Measurements from ENCODE around the gene PGF.

Gene PGF

DNA sequence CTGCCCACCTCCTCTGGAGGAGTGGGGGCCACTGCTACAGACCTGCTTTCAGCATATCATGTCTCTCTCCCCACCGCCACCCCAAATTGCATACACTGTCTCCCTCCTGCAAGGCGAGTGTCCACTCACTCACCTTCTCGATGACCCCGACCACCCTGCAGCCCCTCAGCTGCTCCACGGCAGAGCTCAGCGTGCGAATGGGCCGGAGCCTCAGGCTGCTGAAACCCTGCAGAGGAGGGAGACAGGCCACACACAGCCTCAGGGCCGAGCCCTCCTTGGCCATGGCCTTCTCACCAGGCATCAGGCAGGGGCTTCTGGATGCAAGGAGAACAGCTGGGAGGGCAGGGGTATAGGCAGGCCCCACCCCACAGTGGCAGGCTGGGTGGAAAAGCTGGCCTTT lies 37.0 kb downstream of the PGF start:
- DNase-seq (ENCODE audit: low spot score), result no peak

DNA sequence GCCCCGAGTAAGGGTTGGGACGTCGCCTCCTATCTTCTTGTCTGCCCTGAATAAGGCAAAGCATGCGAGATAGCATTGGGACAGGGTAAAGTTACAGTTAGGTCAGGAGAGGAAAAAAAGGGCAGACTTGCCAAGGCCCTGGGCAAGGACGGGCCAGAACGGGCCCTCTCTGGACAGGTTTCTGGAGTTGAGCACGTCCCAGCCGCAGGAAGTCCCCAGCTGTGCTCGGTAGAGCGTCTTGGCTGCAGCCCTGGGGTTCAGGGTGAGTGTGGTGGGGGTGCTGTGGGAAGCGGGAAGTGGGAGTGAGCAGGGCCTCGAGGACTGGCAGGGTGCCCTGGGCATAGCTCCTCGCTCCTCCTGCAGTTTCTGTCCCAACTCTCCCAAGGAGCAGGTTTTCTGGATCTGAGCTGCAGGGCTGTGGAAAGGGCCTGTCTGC lies 37.7 kb downstream of the PGF start:
- no peak for DNase-seq (ENCODE audit: low spot score)

DNA sequence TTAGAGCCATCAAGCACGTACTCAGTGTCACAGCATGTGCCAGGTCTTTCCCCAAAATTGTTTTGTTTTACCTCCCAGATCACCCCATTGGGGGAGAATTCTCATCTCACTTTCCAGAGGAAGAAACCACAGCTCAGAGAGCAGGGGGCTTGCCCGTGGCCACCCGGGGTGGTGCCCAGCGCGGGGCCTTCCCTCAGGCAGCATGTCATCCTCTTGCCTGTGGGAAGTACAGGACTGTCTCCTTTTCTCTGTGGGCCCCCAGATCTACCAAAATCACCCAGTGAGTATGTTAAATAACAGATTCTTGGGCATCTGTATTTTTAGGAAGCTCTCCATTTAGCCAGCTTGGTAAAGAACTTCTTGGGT lies 38.2 kb downstream of the PGF start:
- DNase-seq (ENCODE audit: low spot score), result no peak

DNA sequence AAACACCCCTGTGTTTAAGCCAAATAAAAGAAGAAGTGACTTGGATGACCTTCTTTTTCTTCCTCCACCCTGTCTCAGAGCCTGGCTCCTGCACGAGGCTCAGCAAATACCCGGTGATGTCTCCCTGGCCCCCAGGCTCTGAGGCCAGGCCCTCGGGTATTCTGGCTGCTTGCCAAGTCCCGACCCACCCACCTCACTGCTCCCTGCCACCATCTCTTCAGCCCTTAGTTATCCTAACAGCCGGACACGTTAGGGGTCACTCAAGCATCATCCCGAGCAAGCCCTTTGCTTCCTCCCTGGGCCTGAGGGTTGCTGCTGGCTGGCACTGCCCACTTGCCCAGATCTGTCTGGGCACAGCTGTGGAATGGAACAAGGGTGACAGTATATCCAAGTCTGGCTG lies 39.6 kb downstream of the PGF start:
- DNase-seq (ENCODE audit: low spot score), result no peak

DNA sequence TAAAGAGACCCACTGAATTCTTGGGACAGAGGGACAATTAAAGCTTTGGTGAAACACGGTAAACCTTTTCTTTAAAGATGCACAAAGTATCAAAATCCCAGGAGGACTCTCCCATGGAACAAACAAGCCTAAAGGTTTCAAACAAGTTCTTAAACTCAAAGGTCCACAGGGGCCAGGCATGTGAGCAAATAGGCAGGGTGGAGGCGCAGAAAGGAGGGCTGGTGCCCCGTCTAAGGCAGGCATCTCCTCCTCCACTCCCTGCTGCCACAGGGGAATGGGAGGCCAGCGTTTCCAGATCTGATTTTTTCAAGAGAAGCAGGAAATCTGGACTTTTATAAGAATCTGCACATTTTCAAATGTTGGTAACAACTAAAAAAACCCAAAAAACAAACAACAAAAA lies 40.0 kb downstream of the PGF start:
- no peak for DNase-seq (ENCODE audit: low spot score)

DNA sequence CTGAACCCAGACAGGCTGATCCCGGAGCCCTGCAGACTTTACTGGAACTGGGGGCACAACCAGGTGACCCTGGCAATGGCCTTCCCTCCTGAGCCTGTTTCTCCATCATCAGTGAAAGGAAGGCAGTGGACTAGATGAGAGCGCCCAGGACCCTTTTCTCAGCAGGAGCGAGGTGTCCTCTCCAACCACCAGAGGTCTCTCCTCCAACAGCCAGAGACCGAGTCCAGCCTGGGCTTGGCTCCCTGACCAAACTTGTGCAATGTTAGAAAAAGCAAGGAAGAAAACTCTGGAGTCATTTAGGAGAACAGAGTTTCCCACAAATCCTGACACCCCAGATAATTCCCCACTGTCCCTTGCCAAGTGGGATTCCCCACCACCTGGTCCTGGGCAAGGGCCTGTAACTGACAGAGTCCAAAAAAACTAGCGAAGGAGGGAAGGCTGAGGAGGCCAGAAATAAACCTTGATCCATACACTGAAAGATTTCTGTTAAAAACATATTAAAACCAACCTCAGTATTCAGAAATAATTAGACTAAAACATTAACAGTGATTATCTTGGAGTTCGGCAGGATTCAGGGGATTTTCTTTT lies 41.3 kb downstream of the PGF start:
- DNase-seq (ENCODE audit: low spot score), result peak; percentile 73

DNA sequence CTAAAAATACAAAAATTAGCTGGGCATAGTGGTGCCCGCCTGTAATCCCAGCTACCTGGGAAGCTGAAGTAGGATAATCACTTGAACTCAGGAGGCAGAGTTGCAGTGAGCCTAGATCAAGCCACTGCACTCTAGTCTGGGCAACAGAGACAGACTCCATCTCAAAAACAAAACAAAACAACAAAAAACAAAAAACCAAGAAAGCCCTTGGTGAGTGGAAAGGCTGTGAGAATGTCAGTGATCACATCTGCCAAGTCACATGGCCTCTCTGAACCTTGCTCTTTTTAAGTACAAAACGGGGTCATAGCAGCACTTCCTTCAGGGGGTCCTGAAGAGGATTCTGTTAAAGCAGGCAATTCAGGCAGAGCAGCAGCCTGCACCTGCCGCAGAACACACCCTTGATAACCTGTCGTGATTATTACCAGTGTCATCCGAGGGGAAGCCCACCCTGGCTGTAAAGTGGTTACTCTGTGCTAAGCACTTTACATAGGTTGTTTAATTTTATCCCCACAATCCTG lies 41.9 kb downstream of the PGF start:
- no peak for DNase-seq (ENCODE audit: low spot score)

DNA sequence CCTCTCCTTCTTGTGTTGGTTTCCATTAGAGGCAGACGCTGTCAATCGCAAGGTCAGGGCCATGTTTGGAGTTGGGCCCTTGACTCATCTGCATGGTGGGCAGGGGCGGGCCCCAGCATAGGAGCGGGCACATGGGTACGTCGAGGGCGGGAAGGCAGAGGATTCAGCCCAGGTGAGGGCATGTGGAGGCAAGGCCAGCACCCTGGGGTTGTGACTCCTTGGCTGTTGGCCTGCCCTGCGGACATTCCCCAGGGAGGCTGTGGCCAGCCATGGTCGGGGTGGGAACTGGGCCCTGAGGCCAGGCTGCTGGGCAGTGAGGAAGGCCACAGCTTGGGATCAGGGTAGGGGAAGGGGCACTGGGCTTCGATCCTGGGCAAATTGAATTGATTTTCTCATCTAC lies 42.6 kb downstream of the PGF start:
- DNase-seq (ENCODE audit: low spot score), result no peak

DNA sequence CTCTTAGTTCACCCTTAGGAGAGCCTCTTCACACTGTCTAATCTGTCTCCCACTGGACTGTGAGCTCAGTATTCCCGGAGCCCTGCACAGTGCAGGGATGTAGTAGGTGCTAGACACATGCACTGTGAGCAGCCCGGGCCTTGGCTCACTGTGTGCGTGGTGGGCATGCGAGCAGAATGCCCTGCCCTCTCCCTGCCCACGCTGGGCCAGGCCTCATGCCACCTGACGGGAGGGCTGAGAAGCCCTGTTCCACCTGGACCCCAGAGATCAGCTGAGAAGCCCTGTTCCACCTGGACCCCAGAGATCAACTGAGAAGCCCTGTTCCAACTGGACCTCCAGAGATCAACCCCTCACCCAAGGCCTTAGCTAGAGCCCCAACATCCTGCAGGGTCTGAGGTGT lies 43.3 kb downstream of the PGF start:
- DNase-seq (ENCODE audit: low spot score), result no peak

DNA sequence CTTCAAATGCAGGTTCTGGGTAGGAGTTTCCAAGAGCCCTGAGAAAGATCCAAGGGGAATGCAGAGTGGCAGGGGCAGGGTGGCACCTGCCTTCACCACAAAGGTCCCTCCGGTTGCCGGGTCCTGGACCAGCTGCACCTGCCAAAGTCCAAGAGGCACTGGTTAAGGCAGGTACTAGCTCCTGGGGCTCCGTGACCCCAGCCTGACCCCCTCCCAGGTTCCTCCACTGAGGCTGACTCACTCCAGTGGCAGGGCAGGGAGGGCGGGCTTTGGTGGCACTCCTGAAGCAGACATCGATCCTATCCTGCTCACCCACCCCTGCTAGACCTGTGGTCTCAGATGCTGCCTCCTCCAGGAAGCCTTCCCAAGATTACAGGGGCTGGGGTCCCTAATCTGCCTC lies 43.7 kb downstream of the PGF start:
- no peak for DNase-seq (ENCODE audit: low spot score)

DNA sequence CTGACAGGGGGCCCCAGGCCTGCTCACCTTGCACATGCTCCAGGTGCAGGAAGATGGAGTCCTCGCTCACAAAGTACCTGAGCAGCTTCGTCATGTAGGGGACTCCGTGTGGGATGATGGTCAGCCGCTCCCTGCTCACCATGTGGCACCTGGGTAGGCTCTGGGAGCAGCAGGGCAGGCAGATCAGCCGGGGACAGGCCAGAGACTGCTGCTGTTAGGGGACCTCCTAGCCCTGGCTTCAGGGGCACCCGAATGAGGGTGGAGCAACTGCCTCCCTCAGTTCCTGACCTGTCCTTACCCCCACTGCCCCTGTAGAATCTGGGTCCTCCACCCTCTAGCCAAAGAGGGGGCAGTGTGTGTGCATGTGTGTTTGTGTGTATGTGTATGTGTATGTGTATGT lies 44.2 kb downstream of the PGF start:
- DNase-seq (ENCODE audit: low spot score), result no peak

DNA sequence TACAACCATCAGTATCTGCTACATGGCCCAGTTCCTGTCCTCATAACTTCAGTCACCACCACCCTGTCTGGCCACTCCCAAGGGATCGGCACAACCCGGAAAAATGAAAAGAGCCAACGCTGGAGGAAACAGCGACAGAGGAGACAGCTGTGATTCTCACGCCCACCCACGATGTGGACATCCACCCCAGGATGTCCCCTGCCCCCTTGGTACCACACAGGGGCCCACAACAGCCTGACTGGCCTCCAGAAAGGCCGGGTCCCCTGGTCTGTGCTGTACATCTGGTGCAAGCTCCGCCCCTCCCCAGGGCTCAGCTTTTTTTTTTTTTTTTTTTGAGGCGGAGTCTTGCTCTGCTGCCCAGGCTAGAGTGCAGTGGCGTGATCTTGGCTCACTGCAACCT lies 44.8 kb downstream of the PGF start:
- DNase-seq (ENCODE audit: low spot score), result no peak

DNA sequence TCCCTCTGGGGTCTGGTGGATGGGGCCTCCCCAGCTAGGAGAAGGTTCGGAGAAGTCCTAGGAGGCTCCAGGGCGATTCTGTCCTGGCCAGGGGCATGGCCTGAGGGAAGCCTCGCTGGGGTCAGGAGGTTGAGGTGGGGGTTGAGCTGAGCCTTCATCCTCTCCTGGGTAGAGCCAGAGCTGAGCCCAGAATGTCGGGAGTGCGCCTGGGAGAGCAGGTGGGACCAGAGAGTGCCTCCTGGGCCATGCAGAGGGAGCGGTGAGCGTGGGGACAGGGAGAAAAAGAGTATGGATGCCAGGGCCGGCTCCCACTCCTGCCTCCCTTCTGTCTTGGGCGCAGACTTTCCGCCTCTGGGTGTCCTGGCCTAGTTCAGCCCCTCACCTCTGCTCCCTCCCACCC lies 45.5 kb downstream of the PGF start:
- DNase-seq (ENCODE audit: low spot score), result no peak

DNA sequence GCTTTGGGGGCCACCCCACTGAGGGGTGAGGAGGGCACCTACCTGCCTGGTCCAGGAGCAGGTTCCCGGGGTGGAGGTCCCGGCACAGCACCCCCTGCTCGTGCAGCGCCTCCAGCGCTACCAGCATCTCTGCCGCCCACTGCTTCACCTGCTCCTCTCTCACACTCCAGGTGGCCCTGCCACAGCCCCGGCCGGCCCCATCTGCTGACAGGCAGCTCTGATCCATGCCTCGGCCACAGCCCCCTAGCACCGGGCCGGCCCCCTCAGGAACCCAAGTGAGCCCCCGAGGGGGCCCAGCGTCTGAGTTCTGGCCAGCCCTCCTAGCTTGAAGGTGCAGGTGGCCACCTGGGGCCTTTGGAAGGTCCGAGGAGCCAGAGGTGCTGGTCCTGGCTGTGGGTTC lies 45.9 kb downstream of the PGF start:
- DNase-seq (ENCODE audit: low spot score), result no peak

DNA sequence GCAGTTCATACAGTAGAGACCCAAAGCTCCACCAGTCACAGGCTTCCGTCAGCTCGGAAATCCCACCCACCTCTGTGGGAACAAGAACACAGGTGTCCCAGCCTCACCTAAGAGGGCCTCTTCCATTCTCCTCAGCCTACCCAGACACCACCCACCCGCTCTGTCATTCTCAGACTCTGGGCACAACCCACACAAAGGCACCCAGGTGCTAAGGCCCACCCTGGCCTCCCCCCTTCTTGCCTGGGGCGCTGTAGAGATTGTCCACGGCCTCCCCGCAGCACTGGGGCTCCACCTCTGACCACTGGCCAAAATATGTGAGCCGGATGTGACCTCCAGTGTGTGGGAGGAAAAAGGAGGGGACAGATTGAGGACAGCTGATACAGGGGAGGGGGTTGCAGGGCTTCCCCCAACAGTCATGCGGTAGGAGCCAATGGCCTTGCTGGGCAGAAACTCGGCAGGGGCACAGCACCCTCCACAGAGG lies 46.5 kb downstream of the PGF start:
- no peak for DNase-seq (ENCODE audit: low spot score)

DNA sequence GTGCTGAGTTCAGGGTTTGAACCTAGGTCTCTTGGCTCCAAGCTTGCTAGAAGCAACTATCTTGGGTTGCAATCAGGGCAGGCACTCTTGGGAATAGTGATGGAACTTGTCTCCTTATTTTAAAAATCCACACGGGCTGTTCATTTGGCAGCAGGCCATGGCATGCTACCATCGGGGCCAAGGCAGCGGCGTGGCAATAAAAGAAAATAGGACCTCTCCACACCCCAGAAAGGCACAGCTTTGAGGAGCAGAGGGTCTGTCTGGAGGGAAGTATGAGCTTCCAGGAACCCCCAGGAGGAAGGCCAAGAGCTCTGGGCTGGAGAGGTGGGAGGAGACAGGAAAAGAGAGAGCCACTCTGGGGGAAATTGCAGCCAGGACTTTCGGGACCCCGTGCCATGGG lies 47.7 kb downstream of the PGF start:
- no peak for DNase-seq (ENCODE audit: low spot score)

DNA sequence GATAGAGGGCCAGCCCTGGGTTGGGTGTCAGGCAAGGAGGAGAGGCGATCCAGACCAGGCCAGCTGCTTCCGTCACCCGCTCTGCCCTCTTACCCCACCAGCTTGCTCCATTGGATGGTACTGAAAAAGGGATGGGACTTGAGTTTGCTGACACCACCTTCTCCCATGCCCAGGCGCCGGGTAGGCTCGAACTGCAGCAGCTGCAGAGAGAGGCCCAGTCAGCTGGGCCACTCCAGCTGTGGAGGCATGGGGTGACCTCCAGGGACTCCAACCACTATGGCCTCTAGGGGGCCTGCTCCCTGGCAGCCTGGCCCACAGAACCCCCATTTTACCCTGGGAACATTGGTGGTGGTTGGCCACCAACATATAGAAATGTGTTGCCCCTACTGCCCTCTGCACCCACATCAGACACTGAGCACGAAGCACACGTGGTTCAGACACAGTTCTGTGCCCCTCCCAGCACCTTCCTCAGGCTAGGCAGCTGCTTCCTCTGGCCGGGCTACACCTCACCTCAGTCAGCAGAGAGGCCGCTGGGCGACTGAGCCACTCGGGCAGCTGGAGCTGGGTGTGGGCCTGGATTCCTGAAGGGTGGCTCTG lies 48.4 kb downstream of the PGF start:
- no peak for DNase-seq (ENCODE audit: low spot score)

DNA sequence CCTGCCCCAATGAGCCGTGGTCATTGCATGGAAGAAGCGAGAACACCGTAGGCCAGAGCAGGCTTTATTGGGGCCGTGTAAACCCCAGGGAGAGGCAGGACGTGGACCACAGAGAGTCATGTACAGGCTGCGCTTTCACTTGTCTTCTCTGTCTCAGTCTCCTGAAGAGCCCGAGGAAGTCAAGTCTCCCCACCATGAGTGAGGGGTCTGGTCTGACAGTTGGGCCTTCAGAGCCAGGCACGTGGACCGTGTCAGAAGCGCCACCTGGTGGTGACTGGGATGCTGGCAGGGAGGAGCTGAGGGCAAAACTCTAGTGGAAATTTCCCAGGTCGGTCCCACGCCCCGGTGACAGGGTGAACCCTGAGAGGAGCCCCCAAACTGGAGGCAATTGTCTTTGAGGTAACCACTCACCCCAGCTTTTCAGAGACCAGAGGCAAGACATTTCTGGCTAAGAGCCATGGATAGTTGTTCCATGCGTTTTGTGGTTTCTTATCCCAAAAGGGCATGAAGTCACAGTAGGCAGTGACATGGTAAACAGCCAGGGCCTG lies 49.7 kb downstream of the PGF start:
- DNase-seq (ENCODE audit: low spot score), result peak; percentile 57

DNA sequence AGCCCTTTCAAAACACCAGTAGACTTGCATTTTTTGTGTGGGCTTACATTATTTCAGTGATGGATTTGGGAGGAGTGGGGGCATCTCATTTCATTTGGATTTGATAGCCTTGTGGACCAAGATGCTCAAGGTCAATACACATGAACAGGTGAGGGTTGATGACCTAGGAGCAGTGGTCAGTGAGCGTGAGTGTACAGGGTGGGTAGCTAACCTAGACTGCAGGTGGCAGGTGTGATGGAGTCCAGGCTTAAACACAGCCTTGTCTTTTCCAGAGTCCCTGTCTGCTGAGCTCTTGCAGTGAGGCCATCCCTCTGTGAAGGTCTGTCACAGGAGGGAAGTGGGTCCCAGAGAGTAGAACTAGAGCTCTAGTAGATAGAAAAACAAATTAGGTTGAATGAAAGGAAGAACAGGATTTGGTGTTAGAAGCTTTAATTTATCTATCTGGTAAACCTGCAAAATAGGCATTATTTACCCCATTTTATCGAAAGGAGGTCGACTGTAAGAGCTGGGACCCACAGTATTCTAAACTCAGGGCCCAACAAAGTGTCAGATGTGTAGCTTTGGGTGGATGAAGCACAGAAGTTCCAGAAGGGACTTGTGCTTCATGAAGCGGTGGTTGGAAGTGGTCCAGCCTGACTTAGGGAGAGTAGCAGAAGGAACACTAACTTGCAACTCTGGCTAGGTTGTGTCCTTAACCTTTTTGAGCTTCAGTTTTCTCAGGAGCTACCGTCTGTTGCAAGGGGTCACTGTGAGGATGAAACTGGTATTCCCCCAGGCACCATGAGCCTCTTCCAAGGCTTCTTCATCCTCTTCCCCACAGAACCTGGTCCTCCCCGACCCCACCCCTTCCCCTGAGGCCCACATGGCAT lies 50.5 kb downstream of the PGF start:
- no peak for DNase-seq (ENCODE audit: low spot score)

DNA sequence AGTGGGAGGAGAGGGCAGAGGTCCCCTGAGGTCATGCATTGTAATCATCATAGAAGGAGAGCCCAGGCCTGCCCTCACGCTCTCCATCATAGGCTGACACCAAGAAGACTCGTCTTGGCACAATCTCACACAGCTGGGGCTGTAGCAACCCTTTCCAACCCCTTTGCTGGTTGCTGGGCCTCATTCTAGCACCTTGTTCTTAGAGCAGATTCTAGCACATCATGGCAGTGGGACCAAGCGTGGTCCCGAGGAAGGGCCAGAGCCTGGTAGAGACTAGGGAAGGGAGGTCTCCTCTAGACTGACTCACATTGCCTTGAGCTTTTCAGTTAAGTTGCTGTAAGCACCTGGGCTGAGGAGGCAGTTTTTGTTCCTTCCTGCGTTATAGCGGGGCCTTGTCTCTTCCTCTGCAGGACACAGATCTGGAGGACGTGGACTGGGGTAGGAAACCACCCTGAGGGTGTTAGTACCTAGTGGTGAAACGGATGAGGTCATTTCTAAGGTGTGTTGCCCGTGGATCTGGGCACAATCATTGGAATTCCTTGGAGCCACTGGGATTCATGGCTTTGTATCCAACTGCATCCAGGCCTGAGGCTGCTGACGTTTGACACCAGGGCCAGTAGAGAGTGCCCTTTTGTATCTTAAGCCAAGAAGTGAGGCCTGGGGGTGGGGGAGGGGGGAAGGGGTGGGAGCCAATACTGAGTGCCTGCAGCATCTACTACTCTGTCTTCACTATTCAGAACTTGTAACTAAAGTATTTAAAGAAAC lies 52.3 kb downstream of the PGF start:
- no peak for DNase-seq (ENCODE audit: low spot score)

DNA sequence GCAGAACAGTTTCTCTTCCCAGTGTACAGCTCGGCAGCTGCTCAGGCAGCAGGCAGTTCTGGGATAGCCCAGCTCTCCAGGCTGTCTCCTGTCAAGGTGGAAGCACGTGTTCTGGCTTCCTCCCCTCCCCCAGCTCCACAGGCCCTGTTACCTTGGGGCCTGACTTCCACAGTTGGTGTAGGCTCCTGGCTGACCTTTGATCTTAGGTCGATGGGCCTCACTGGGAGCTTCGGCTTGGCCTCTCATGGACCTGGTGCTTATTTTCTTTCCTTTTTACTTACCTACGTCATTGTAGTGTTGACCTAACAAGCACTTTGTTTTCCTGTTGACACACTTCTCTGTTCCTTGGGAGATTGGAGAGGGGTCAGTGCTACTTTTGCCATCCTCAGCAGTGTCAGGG lies 56.7 kb downstream of the PGF start:
- no peak for DNase-seq (ENCODE audit: low spot score)

DNA sequence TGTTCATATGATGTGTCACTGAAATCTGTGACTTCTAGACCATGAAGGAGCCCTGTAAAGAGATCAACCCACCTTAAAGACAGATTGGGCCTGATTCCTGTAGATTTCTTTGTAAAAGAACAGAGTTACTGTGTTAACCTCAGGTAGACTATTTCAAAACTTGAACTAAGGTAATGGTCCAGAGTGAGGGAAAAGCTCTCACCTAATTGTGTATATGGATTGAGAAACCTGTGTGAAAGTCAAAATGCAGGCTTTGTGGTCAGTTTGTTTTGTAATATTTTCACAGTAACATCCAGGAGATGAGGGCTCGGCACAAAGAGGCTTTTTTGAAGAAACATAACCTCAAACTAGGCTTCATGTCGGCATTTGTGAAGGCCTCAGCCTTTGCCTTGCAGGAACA lies 57.3 kb downstream of the PGF start:
- DNase-seq (ENCODE audit: low spot score), result no peak

All from globus pallidus (tissue), 1 donor.